Stomach (tissue), 4 donors: Measurements from ENCODE around the gene SH3RF3.

Experiments
- CTCF ChIP-seq, 7 experiments: fragments of 450-650 bp in 4 of 7; fragments of 200-600 bp in 3 of 7; sonication (generic) in 3 of 7; IDR thresholded peaks; one replicate each; pipeline ENCODE4 v1.5.1; 2016 to 2019; ENCODE audit warnings: antibody characterized with exemption in 7 of 7, control low read depth in 2 of 7, mild to moderate bottlenecking in 1 of 7
- EP300 ChIP-seq: sonication (generic); formaldehyde crosslinking; IDR thresholded peaks from one replicate; pipeline ENCODE4 v1.6.1; 2017; ENCODE audit warnings: antibody characterized with exemption
- POLR2A ChIP-seq, 4 donors: fragments of 450-650 bp; IDR thresholded peaks; one replicate each; pipeline ENCODE4 v1.6.1; 2016; ENCODE audit warnings: antibody characterized with exemption in 4 of 4, control low read depth in 2 of 4, mild to moderate bottlenecking in 1 of 4, moderate library complexity in 1 of 4

DNA sequence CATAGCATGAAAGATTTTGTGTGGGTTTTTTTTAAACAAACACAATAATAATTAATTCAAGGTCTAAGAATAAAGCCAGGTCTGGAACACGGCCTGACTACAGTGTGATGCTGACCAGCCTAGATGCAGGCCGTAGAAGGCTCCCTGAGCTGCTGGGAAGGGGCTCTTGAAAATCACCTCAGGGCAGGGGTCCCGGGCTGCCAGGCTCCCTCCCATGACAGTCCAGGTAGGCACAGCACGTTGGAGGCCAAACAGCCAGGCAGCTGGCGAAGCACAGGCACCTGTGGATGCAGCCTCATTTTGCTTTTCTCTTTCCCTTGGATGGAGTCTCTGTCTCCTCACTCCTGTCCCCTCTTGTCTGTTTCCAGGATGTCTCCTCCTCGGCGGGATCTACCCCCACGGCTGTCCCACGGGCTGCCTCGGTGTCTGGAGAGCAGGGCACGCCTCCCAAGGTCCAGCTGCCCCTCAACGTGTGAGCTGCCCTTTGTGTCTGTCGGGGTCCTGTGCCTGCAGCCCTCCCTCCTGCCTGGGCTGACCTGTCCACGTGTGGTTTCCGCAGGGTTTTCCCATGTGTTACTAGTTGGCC, 290.3 kb downstream of the SH3RF3 start:
- TF ChIP-seq CTCF (IDR thresholded peaks at IDR 0.05), result no peak
- TF ChIP-seq EP300, result no peak
- no peak for TF ChIP-seq POLR2A (IDR thresholded peaks at IDR 0.05)
